HG03575 (cell line): ENCODE data around the gene HOXB6.

ENCODE experiments used
- ATAC-seq: cut with Tn5 transposase; IDR thresholded peaks from one replicate; pipeline ENCODE4 v1.9.1; 2021; ENCODE audit not compliant: unreplicated experiment, insufficient number of reproducible peaks, low FRiP score; ENCODE audit errors: extremely low read depth

The HOXB6 gene

GRCh38 chr17:48636177-48637018 is 31.6 kb upstream of the HOXB6 start:
- ATAC-seq, result no peak

DNA sequence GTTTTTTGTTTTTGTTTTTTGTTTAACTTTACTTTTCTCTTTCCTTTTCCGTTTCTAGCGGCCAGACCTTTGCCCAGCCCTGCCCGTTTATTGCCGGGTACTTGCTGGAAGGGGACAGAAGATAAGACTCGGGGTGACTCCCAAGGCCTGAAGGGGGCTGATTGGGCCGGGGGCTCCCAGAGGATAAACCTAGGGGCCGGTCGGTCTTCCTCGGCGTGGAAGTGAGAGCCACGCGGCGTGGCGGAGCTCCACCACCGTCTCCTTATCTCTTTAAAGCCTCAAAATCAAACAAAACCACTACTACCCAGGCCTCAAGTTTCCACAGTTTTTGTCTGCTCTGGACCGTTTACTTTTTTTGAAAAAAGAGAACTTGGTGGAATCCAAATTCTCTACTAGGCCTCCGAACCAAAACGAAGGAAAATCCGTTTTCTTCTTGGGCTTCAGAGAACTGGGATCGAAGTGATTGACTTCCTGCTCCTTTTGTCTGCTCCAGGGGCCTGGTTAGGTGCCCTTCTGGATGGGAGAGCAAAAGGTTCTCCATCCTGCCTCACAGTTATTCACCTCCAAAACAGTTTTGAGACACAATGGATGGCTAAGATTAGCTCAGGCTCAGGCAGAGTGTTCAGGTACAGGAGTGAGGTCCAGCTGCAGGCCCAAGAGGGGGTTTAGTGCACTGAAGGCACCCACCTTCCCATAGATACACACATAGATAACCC is 29.9 kb upstream of the HOXB6 start:
- no peak for ATAC-seq

DNA sequence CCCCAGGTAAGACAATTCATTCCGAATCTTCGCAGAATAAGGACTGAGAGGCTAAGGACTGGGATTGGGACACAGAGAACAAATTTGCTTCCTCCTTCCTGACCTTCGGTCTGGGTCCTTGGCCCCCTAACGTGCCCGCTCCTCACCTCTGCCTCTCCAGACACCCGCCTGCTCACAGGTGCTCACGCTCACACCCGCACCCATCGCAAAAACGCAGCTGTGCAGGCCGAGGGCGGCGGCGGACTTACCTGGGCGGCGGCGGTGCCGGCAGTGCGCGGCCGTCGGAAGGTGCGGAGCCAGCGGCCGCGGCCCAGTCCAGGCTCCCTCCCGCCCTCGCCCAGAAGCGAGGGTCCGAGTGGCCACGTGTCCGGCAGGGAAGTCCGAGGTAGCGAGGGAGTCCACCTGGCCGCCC is 28.5 kb upstream of the HOXB6 start:
- no peak for ATAC-seq

DNA sequence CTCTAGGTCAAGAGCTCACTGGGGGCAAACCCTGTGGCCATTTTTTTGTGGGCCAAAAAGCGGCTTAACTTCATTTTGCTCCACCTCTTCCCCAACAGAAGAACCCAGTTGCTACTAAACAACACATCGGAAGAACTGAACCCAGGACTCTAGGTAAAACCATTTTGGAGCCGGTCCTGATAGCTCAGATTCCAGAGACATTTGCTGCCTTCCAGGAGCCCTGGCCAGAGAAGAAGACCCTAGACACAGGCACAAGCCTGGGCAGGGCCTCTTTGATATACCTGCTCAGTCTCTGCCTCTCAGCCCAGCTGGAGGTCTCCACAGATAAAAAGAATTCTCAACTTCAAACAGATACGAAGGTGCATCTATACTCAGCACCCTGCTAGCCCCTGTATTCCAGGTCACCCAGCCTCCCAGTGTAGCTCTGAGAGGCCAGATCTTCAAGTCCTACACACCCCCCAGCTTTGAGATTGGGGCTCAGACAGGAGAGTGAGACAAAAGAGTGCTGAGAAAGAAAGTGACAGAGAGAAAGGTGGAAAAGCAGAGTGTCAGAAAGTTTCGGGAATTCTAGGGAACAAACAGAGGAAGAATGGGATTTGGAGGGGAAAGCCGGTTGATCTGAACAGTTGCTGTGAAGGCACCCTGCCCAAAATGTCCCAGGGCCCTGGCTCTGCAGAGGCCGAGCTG is 27.9 kb upstream of the HOXB6 start:
- ATAC-seq, result no peak

GRCh38 chr17:48631693-48632578 is 27.1 kb upstream of the HOXB6 start:
- ATAC-seq, result no peak

DNA sequence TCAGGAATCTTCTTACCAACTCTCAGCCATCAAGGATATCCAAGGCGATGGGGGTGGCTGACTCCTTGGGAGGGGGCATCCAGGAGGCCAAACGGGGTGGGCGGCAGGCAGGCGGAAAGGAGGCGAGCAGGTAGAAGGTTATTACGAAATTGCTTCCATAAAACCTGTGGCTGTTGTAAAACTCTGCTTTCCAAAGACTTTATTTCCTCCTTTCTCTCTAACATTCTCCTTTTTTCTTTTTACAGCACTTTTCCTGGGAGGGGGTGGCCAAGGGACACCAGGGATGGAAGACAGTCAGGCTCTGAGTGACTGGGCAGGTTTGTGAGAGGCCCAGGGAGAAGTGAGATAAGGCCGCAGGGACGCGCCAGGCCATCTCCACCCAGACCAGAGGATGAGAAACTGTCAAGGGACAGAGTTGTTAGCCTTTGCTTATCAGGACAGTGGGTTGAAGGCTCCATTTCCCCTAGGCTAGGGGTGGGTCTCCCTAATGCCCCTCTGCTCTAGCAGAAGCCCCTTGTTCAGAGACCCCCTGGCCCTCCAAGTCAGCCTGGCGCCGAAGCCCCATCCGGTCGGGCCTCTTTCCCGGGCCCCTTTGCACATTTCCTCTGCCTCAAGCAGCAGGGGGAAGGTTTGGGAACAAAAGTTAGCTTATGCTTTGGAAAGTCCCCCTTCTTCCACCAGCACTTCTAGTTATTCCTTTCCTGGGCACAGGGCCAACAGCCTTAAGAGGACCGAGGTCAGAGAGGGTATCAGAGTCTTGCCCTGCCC is 26.3 kb upstream of the HOXB6 start:
- ATAC-seq, result no peak

DNA sequence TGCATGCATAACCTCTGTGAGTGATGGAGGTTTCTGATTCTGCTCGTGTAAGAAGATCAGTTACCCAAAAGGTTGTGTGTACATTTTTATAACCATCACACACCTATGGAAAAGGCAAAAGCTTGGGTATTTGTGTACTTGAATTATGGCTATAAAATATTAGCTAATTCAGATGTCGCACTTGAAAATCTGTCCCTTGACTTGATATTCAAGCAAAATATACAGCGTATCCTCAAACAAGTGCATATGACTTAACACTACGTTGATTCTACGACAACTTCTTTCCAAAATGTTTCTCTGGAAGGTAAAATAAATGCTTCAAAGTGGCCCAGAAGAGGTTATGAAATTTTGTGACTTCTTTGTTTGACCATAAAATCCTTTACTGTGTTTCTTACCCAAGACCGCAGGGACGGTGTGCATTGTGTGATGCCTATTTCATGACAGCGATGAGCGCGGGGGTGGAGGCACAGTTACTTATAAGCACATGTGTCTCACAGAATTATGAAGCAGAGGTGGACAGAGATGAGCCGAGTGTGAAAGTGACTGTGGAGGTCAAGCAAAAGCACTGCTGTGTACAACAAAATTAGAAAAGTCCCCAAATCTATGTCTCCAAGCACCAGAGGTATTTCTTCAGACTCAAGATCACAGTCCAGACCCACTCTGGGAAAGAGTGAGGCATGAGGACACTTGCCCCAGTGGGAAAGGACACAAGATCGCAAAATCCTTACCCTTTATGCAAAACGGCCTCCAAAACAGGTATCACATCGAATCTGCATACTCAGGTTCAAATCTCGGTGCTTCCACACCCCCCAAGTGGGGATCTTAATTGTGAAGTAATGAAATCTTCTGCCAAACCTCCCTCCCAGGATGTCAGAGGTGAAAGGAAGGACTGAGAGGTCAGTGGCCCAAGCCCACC is 25.5 kb upstream of the HOXB6 start:
- no peak for ATAC-seq

DNA sequence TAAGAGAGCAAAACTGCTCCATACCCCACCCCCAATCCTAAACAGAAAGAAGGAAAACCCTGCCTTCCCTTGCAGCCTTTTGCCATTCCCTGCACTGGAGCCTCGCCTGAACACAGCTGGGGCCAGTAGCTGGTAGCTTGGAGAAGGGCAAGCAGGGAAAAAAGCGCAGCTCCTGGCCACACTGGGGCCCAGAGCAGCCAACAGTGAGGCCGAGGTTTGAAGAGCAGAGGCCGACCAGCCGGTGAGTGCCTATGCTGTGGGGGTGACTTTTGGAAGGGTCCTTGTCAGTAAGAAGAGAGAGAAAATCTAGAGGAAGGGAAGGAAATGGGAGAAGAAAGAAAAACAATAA is 24.6 kb upstream of the HOXB6 start:
- no peak for ATAC-seq

- ATAC-seq, result no peak
Observed at GRCh38 chr17:48628649-48629410, 24.0 kb upstream of the HOXB6 start.

DNA sequence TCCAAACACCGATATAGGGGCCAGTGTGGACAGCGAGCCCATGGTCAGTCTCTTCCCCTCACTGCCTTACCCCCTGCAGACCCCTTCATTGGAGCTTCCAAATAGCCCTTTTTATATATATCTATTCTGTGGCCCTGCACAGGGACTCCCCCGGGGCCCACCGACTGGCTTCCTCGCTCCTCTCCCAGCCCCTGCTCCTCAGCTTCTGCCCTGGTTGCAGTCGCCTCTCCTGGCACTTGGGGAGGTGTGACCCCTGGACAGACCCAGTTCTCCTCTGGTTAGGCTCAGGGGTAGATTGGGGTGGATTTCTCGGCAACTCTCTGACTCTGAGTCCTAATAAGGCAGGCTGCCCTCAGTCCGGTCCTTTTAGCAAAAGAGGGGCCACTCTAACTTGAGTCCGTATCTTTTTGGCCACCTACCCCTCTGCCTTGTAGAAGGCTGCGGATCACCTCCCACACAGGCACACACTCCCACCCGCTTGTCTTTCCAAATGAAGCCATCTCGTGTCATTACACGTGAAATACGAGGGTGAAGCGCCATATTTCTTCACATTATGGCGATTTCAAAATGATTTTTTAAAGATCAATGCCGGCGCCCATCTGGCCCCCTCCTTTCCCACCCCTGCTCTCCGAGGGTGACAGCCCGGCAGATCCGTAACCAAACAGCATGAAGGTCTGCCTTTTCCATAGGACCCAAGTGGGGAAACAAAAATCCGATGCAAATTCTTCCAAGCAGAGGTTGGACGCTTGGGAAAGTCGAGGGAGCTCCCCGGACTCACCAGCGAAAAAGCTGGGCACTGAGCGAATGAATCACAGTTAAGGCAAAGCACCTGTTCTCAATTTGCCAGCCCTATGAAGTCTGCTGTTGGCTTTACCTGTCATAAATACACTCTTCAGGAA is 23.1 kb upstream of the HOXB6 start:
- ATAC-seq, result no peak

GRCh38 chr17:48627118-48627597 is 22.4 kb upstream of the HOXB6 start:
- ATAC-seq, result no peak

- no peak for ATAC-seq
Observed at GRCh38 chr17:48626245-48627117, 21.7 kb upstream of the HOXB6 start, which contains the start of gene HOXB9. HOXB9 (minus strand) TSS chr17:48626358; CDS start chr17:48626269, 89 bp downstream.

GRCh38 chr17:48625495-48626244 is 20.9 kb upstream of the HOXB6 start:
- ATAC-seq, result no peak
